Measurements from ENCODE around the gene ZFR2.

The ZFR2 gene

DNA sequence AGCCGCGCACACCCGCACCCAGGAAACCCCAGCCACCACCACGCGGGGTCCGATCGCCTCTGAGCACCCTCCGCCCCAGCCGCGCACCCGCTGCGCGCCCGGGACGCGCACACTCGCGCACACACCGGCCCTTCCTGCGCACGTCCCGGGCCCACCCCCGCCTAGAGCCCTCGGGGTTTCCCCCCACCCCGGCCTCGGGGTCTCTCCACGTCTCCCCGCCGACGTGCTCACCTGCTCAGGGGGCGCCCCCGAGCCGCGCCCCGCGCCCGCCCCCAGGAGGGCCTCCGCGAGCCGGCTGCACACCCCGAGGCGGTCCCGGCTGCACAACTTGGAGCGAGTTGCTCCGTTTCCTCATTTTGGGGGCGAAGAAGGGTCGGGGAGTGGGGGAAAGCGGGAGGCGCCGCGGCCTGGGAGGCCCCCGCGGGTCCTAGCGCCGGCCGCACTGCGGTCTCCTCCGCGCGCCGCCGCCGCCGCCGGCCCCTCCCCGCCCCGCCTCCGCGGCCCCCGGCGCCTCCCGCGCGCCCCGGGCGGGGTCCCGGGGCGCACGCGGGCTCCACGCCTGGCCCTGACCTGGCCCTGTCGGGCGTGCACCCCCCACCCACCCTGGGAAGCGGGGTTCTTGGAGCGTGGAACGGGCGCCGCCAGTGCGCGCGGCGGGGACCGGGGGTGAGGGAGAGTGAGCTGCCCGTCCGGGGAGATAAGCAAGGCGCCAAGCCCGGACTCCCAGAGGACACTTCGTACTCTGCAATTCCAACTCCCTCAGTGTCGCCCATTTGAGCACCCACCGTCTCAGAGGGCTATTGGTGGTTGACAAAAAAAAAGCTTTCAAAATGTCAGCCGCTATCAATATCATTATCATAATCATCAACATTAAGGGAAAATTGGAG is 82.7 kb downstream of the ZFR2 start, which contains the start of gene MATK:
MATK (minus strand) TSS at position 444 of the 887 bp plus-strand sequence. CDS start 1,246 bp downstream, outside the sequence.
- no peak for DNase-seq (ENCODE audit: low spot score)

DNA sequence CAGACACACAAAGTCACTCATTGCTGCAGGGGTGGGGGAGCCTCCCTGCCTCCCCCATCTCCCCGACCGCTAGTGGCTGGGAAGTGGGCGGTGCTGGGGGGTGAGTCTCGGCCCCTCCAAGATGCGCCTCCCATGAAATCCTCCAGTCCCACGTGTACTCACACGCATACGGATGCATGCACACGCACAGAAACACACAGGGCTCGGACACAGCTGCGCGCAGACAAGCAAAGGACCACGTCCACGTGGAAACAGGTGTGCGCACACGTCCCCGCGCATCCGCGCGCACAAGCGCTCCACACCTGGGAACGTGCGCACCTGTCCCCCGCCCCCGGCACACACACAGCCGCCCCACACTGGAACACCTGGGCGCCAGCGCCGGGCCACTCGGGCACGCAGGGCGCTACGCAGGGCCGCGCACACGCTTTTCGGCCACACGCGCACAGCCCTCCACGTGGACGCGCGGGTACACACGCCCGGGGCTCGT is 83.3 kb downstream of the ZFR2 start:
- DNase-seq (ENCODE audit: low spot score), result no peak

DNA sequence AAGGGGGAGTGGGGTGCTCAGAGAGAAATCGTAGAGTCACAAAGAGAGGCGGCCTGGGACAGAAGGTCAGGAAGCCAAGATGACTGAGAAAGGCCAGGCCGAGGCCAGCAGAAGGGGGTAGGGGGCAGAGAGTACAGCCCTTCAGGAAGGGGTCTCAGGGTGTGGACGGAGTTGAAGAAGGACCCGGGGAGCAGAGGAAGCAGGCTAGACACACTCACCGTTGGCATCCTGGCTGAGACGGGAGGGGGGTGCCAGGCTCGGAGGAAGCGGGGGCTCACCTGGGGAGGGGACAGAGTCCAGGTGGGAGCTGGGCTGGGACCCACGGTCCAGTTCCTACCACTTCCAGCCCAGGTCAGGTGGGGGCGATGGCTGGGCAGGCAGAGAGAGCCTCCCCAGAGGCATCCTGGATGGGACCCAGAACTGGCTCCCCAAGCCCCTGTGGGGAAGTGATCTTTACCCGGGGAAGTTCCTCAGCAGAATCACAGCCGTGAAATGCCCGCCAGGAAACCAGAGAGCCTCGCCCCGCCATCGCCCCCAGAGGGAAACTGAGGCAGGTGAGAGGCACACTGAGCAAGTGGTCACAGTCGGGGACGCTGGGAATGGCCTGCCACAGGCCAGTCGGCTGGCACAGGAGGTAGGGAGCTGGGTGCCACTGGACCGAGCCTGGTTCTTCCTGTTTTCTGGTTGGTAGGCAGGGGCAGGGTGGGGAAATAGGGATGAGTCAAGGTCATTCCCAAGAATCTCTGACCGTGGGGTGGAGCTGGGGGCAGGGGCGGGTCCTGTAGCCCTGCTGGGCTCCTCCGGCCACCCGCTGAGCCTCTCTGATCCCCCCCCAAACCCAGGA is 84.0 kb downstream of the ZFR2 start:
- no peak for DNase-seq (ENCODE audit: low spot score)

DNA sequence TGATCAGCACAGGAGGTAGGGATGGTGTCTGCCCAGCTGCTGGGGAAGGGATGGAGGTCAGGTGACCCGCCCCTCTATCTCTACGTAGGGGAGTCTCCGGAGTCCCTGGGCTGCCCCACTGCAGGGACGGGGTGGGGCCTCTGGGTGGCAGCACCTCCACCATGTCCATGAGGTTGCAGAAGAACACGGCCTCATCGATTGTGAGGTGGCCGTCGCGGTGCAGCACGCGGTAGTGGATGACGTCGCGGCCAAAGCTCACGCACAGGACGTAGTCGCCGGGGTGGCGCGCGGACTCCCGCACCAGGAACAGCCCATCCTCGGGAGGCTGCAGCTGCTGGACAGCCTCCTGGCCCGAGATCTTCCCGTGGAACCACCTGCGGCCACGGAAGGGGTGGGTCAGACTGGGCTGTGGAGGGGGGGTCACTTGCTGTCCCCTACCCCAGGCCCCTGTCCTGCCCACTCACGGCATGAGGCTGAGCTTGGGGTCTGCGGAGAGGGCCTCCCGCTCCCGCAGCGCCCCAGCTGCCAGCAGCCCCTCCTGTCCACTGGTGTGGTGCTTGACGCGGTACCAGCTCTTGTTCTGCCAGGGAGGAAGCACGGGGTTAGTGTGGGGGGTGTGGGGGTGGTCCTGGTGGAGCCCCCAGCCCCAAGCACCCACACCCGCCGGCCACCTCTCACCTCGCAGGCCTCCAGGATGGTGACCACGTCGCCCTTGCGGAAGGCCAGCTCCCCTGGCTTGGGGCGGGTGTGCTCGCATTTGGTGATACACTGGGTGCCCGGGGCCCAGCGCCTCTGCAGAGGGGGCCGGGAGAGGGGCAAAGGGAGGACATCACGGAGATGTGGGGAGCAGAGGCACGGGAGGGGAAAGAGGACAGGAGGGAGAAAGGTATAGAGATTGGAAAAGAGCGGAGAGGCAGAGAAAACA is 84.9 kb downstream of the ZFR2 start:
- no peak for DNase-seq (ENCODE audit: low spot score)

GRCh38 chr19:3782903-3783302 is 85.9 kb downstream of the ZFR2 start:
- no peak for DNase-seq (ENCODE audit: low spot score)

- DNase-seq (ENCODE audit: low spot score), result no peak
These were observed 86.5 kb downstream of the ZFR2 start for GRCh38 chr19:3782330-3782729.

GRCh38 chr19:3781603-3782002 is 87.2 kb downstream of the ZFR2 start:
- no peak for DNase-seq (ENCODE audit: low spot score)

DNA sequence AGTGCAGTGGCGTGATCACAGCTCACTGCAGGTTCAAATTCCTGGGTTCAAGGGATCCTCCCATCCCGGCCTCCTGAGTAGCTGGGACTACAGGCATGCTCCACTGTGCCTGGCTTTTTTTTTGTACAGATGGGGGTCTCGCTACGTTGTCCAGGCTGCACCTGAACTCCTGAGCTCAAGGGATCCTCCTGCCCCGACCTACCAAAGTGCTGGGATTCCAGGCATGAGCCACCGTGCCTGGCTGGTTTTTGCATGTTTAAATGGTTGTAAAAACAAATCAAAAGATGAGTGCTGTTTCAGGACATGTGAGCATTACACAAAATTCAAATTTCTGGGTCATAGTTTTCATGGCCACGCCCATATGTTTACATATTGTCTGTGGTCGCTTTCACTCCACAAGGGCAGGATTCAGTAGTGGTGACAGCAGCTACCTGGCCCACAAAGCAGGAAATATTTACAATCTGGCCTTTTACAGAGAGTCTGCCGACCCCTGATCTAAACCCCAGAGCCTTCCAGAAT is 88.0 kb downstream of the ZFR2 start:
- DNase-seq (ENCODE audit: low spot score), result no peak

DNA sequence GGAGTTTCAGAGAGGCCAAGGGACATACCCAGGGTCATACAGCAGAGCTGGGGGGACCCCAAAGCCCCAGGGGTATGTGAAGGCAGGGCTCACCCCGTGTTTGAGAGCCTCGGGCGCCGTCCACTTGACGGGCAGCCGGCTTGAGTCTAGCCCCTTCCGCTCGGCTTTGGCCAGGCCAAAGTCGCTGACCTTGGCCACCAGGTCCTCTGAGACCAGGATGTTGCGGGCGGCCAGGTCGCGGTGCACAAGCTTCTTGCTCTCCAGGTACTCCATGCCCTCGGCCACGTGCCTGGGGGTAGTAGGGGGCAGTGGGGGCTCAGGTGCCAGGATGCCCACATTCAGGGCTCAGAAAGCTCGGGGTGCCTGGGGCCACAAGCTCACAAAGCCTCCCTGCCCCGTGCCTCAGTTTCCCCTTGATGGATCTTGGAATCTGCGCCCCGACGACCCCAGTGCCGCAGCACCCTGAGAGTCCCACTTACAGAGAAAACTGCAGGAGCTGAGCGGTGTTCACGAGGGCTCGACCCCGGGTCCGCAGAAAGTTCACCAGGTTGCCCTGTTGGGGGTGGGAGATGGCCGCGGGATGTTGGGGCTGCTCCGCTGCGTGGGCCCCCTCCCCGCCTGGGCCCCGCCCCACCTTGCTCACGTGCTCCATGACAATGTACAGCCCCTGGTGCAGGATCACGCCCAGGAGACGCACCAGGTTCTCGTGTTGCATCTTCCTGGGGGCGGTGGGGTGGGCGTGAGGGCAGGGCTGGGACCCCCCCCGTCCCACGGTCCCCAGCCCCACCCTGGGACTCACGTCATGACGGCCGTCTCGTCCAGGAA is 89.7 kb downstream of the ZFR2 start:
- DNase-seq (ENCODE audit: low spot score), result no peak

DNA sequence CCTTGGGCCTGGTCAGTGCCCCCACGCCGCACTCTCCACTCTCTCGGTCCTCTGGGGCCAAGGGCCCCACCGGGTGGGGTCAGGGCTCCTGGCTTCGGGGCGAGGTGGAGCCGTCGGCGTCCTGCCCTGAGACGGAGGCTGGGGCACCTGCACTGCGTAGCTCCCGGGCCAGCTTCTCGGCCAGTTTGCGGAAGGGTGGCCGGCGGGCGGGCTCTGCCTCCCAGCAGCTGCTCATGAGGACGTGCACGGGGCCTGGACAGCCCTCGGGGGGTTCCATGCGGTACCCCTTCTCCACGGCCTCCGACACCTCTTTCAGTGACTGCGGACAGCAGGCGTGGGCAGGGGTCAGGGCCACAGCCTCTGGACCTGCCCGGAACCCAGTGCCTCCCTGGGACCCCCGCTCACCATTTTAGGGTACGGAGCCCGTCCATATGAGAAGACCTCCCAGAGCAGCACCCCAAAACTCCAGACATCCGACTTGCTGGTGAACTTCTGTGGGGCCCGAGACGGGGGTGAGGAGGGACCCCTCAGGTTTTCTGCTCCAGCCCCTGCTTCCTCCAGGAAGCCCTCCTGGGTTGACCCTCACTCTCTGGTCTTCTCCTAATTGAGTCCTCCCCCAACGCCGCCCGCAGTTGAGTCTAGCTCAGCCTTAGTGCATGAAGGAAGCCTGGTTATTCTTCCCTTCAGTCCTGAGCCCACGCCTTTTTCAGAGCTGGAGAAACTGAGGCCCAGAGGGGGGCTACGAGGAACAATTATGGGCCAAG is 90.6 kb downstream of the ZFR2 start:
- no peak for DNase-seq (ENCODE audit: low spot score)

- no peak for DNase-seq (ENCODE audit: low spot score)
These were observed 92.3 kb downstream of the ZFR2 start for GRCh38 chr19:3776479-3777040.

- DNase-seq (ENCODE audit: low spot score), result no peak
These were observed 93.0 kb downstream of the ZFR2 start for GRCh38 chr19:3775831-3776230.

- DNase-seq (ENCODE audit: low spot score), result no peak
These were observed 93.5 kb downstream of the ZFR2 start for GRCh38 chr19:3775374-3775711.

DNA sequence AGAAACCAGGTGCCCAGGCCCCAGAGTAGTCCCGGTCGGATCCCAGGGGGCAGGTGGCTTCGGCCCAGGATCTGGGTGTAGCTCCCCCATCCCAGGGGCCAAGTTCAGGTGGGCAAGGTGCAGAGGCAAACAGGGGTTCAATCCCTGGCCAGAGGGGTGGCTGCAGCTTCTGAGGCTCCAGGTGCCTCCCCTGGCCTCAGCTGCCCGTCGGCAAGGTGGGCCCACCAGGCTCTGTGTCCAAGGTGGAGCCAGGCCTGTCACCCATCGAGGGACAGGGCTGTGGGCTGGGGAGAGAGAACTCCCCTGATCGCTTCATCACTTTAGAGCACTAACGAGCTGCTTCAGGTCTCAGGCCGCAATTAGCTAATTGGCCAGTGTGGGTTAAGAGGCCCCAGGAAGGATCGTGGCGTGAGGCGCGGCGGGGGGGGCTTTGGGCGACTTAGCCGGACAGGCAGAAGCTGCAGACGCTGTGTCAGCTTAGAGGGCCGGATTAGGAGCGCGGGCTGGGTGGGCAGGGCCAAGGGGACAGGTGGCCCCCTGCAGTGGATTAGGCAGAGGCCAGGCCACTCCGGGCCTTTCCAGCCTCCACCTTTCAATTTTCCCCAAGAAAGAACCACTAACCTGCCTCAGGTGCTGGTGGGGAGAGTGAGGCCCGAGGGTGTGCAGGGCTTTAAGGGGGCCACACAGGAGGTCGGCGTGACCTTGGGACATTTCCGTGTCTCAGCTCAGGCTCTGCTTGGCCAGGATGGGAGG is 94.0 kb downstream of the ZFR2 start:
- no peak for DNase-seq (ENCODE audit: low spot score)

DNA sequence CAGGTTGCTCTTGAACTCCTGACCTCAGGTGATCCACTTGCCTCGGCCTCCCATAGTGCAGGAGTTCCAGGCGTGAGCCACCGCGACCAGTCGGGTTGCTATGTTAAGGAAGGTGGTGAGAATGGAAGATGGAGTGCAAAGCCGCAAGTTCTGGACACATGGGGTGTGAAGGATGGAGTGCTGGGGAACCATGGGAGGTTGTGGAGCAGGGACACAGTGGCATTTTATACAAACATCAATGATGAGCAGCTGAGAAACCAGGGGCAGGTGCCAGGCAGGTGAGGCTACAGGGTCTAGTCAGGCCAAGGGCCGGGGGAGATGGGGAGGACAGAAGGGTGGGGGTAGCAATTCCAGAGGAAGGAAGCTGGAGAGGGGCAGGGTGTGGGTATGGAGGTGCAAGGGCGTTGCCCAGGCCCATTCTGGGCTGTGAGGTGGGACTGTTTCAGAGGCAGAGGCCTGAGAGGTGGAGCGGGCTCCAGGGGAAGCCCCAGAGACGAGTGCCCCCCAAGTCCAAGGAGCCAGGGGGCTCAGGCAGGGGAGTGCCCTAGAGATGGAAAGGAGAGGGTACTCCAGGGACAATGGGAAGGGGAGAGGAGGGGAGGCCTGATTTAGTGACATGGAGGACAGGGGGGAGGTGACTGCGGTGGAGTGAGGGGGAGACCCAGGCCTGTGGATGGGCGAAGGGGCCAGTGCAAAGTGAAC is 94.9 kb downstream of the ZFR2 start:
- no peak for DNase-seq (ENCODE audit: low spot score)

- no peak for DNase-seq (ENCODE audit: low spot score)
These were observed 96.9 kb downstream of the ZFR2 start, which contains the start of gene RAX2 for GRCh38 chr19:3771906-3772455. RAX2 (minus strand) TSS chr19:3772228; CDS start chr19:3771742, 486 bp downstream.

DNA sequence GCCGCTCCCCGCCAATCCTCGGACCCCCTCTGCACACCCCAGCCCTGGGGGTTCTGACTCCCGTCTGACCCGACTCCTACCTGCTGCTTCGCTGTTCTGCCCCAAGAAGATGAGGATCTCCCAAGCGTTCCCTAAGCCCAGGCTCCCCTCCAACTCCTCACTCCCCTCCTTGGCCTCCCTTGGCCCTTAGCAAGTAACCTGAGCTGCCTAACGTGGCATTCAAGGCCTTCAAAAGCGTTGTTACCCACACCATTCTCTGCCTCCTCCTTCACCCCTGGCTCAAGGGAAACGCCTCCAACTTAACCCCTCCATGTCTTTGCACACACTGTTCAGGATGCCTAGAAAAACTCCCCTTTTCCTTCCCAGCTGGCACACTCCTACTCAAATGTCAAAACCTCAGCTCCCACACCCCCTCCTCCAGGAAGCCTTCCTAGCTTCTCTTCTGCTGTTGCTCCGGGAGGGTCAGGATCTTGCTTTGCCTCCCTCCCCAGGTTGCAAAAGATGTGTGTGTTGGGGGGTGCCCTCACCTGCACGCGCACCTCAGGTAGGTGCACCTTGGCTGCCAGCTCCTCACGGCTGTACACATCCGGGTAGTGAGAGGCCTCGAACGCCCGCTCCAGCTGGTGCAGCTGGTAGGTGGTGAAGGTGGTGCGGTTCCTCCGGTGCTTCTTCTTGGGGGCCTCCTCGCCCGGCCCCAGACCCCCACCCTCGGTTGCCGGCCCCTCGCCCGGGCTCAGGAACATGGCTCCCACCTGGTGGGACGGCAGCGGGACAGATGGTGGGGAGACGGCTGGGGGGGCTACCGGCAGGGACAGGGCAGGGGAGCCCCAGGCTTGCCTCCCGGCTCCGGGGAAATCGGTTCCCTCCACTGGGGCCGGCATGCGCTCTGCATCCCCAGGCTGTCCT is 97.6 kb downstream of the ZFR2 start:
- no peak for DNase-seq (ENCODE audit: low spot score)
